C1 segment of cervical spinal cord (tissue), 14 donors: ENCODE measurements around the gene BLVRB.
A peak's percentile ranks its signal among the peaks of the same experiment; 100 is the strongest.

Source experiments
- DNase-seq, 14 donors: peaks; one replicate each; lab custom pipeline; 2025; lab: John Stamatoyannopoulos, UW

BLVRB gene

GRCh38 chr19:40407714-40408597 lies 57.6 kb downstream of the BLVRB start:
- DNase-seq = no peak

- peak in 10 of 14 donors; percentile 5 to 65 (median 24) for DNase-seq
These were observed 62.1 kb downstream of the BLVRB start for GRCh38 chr19:40403262-40403984.

- no peak for DNase-seq
These were observed 65.0 kb downstream of the BLVRB start for GRCh38 chr19:40400559-40400958.

- peak in 1 of 14 donors; percentile 3 for DNase-seq
These were observed 67.0 kb downstream of the BLVRB start for GRCh38 chr19:40398417-40399131.
